Sciatic nerve (tissue), 2 donors: Measurements from ENCODE around the gene WDFY4. TPM values are rescaled to one million over a fixed set of nuclear protein-coding genes. Genes with fewer than 3 reads are reported as not detected.

ENCODE experiments used
- ATAC-seq: fragments of 200-7000 bp; cut with Tn5 transposase; one replicate; pipeline ENCODE4 v1.9.1; 2020; ENCODE audit warnings: mild to moderate bottlenecking, moderate library complexity
- DNase-seq: peaks from one replicate; pipeline ENCODE4 v3.0.0-alpha.2; 2020; ENCODE audit warnings: low spot score
- intact Hi-C: fragments of 100-400 bp; cut with DNase I; formaldehyde crosslinking; loops from one replicate; pipeline ENCODE4 v1.14.2; 2022
- total RNA-seq: library from RNA; stranded (reverse); fragmentation: NEBNext Ultra II Directional; extraction: Animal tissue kit (Norgen Biotek cat#: 25700); gene quantifications from one replicate; pipeline ENCODE4 v1.2.1, GENCODE V29; 2021
- donor health status: DM: no; HTN: no; CAD: no.
- donor health status: DM: no; HTN: no; CAD: no.

WDFY4 gene
- total RNA-seq, 1 donor from 2014 or later, result 8.6 TPM

GRCh38 chr10:48778193-48778857 is 93.7 kb downstream of the WDFY4 start:
- DNase-seq, result no peak
- intact Hi-C loops, result no loop called here
- ATAC-seq, result no peak

DNA sequence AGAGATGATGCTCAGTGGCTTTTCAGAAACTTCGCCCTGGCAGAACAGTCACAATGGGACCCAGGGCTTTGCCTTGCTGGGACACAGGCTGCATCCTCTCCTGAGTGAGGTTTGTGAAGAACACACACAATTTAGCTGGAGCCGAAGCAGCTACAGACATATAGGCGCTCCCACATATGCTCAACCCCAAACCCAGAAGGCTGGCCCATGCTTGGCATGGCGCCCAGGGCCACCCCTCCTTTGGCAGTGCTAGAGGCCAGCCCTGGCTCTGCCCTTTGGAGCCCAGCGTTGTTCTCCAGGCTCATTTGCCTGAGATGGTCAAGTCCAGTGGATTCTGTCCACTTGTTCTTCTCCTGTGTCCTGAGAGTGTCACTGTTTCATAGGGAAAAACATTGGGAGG is 94.4 kb downstream of the WDFY4 start:
- intact Hi-C loops, result no loop called here
- DNase-seq, result no peak
- ATAC-seq, result no peak

- intact Hi-C loops, result no loop called here
- DNase-seq, result no peak
- no peak for ATAC-seq
Measured at GRCh38 chr10:48779546-48780152, 95.0 kb downstream of the WDFY4 start.

DNA sequence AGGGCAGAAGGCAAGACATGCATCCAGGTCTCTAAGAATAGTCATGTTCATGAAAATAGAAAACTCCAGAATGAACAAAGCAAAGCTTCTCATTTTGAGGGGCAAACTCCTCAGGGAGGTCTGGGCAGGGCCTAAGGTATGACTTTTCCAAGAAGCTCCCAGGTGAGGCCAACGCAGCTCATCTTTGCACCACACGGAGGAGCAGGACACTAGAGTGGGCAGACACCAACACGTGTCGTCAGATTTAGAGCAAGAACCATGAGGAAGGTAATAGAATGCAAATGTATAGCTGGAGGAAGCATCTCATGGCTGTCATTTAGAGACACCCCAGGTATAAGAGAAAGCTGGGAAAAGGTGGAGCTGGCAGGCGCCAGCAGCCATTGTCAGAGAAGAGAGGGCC is 95.7 kb downstream of the WDFY4 start:
- ATAC-seq, result no peak

GRCh38 chr10:48782386-48782785 is 97.7 kb downstream of the WDFY4 start:
- ATAC-seq, result peak; percentile 48
- DNase-seq, result no peak
- intact Hi-C loops, result no loop called here

More for the DNA sequence above, 95.7 kb downstream of the WDFY4 start:
- no peak for DNase-seq
- intact Hi-C loops, result no loop called here

DNA sequence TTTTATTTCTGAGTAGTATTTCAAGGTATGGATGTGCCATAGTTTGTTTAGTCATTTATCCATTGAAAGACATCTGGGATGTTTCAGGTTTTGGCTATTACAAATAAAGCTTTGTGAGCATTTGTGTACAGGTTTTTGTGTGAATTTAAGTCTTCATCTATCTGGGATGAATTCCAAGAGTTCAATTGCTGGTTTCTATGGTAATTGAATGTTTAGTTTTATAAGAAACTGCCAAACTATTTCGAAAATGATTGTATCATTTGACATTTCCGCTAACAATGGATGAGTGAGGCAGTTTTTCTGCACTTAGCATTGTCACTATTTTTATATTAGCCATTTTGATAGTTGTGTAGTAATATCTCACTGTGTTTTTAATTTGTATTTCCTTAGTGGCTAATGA is 99.4 kb downstream of the WDFY4 start:
- intact Hi-C loops, result no loop called here
- no peak for ATAC-seq

DNA sequence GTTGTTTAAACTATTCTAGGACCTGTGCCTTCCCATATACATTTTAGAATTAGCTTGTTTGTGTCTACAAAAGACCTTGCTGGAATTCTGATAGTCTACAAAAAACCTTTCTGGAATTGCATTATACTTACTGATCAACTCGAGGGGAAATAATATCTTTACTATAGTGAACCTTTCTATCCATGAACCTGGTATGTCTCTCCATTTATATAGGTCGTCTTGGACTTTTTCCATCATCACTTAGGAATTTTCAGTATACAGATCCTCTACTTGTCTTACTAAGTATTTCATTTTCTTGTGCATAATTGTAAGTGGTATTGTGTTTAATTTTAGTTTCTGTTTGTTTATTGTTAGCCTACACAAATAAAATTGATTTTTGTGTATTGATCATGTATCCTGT is 101.1 kb downstream of the WDFY4 start:
- ATAC-seq, result no peak
- intact Hi-C loops, result no loop called here

More for the DNA sequence above, 99.4 kb downstream of the WDFY4 start:
- DNase-seq, result no peak

GRCh38 chr10:48786606-48787282 is 102.1 kb downstream of the WDFY4 start:
- no peak for DNase-seq
- no peak for ATAC-seq
- intact Hi-C loops, result no loop called here

More for the DNA sequence above, 101.1 kb downstream of the WDFY4 start:
- DNase-seq, result no peak

DNA sequence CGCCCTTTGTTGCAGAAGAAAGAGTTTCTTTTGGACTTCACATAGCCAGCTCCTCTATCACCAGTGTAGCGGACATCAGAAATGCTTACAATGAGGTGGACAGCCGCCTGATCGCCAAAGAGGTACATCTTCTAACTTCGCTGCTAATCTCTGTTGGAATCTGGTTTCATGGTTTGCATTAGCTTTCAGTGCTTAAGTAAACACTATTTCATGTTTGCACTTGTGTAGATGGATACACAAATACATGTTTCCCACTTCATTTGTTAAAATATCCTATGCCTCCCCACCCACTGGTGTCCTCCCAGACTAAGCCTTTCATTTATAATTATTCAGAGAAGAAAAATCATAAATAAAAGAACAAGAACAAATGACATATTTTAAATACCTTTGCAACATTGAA is 103.9 kb downstream of the WDFY4 start:
- DNase-seq (no peak), ATAC-seq (no peak)
- intact Hi-C loops, result no loop called here

GRCh38 chr10:48789486-48790456 is 105.1 kb downstream of the WDFY4 start:
- intact Hi-C loops, result no loop called here
- DNase-seq, result no peak
- no peak for ATAC-seq

DNA sequence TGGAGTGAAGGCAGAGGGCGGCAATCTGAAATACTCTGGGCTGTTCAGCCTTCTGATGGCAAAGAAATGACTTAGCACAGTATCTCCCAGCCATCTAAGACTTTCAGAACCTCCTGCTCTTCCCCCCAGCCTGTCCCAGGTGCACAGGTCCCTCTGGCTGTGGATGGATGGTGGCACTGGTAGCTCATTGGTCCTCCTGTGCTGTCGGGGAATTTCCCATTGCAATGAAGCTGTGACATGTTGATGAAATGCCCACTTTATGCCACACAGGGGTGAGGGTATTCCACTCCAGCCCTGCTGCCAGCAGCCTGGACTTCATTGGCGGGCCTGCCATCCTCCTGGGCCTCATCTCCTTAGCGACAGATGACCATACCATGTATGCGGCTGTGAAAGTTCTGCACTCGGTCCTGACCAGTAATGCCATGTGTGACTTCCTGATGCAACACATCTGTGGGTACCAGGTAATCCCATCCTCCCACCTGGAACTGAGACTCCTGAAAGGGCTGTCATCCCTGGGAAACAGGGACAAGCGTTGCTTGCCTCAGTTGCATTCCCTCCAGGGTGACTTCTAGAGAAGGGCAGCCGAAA is 105.9 kb downstream of the WDFY4 start:
- no peak for DNase-seq
- ATAC-seq, result no peak
- intact Hi-C loops, result no loop called here

DNA sequence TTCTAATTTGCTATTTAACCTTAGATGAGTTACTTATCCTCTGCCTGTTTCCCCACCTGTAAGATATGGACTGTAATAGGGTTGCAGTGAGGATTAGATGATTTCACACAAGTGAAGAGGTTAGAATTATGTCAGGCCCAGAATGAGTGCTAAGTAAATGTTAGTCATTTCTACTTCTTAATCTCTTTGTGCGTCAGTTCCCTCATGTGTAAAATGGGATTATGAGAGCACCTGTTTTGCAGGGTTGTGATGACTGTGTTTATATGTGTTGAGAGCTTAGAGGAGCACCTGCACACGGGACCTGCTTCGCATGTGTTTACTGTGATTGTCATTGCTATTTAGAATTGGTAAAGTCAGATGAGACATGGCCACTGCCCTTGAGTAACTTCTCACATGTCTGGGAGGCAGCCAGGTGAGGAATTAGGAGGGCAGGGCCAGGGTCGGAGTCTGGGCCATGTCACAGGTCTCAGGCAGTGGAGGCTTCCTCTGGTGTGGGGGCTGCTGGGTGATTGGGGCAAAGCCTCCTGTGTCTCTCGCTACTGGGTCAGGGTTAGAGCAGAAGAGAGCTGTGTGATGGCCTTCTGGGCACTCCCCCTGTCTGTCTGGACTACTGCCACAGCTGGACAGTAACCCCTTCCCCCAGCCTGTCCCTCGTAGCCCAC is 106.7 kb downstream of the WDFY4 start:
- no peak for DNase-seq
- intact Hi-C loops, result no loop called here
- ATAC-seq, result no peak

DNA sequence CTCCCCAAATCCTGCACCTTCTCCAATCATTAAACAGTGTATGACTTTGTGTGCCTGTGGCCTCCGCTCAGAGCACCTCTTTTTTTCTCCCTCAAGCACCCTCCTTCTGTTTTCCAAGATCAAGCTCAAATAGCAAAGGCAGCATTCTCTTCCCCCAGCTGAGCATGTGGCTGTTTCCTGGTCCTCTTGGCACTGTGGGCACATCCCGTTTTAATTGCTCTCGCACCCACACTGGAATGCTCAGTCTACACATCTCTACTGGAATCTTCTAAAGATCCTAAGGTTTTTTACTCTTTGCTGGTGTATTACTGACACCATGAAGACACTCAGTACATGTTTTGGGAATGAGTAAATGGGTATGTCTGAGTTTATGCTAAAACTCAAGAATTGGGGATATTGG is 107.4 kb downstream of the WDFY4 start:
- intact Hi-C loops, result no loop called here
- ATAC-seq (no peak), DNase-seq (no peak)

DNA sequence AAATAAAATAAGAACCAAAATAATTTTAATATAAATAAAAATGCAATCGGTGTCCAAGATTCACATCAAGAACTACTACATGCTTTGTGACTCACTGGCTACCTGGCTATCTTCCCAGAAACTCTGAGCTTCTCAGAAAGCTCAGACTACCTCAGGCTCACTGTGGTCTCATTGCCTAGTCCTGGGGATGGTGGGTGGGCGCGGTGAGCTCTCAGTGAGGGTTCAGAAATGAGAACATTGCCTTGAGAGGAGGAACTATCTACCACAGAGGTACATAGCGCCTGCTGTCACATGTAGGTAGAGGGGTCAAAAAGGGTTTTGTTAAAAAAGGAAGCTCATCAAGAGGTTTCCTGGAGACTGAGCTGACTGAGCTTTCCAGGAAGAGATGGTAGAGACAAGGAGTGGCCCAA is 108.0 kb downstream of the WDFY4 start:
- DNase-seq, result no peak
- ATAC-seq, result peak; percentile 50
- intact Hi-C loops, result no loop called here

DNA sequence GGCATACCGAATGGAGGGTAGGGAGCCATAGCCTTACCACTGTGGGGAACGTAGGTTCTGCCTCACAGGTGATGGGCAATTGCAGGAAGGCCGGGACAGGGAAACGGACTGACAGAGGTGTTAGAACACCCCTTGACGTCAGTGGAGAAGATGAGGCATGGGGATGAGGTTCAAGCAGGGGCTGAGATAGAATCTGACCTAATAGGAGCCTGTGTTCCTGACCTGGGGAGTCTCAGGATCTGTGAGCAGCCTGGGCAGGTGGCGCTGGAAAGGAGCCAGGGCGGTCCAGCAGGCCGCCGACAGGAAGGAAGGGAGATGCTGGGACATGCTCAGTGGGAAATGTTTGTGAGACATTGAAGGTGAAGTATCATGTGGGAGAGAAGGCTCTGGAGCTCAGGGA is 109.4 kb downstream of the WDFY4 start:
- no peak for ATAC-seq
- no peak for DNase-seq
- intact Hi-C loops, result no loop called here

DNA sequence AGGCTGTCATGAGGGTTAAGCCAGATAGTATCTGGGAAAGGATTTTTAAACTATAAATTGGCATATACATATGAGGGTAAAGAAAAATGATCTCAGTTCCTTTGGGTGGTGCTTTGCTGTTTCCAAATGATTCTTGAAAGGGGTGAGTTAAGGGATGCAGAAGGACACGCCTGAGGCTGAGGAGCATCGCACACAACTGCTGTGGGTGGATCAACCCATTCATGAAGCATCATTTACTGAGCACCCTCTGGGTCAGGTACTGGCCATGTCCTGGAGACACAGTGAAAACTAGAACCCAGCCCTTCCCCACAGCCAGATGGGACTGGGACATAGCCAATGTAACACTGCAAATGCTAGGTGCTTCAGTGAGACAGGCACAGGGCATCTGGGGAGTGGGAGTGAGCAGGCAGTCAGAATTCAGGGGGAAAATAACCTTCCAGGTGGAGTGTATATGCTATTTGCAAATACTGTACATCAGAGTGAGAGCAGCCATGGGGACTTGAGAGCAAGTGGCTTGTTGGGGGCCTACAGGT is 112.1 kb downstream of the WDFY4 start:
- DNase-seq, result no peak
- intact Hi-C loops, result no loop called here
- no peak for ATAC-seq

DNA sequence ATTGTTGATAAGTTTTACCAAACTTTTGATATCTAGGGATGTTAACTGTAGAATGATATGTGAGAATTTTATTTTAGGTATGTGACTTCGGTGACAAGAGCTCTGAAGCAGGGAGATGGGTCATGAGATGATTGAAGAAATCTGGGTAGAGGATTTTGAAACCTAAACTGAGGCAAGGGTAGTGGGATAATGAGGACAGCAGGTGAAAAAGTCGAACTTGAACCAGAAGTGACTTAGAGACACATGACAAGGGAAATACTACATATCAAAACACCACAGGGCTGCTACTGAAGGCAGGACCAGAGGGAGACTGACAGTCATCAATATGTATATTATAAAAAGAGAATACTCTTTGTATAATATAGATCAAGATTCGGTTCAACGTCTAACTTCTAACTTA is 113.2 kb downstream of the WDFY4 start:
- ATAC-seq (no peak), DNase-seq (no peak)
- intact Hi-C loops, result no loop called here
